Stimulated activated naive CD8-positive, alpha-beta T cell treated with anti-CD3 and anti-CD28 coated beads, Interleukin-15, Interleukin-2, amounts not matched to agents 100 U/mL and 50 U/mL, for 24 hours (primary cell): ENCODE measurements around the gene CYP2W1.
"Not testable (repeated sequence)": the region's sequence is repeated elsewhere in the genome, so short reads cannot be mapped to it uniquely, and the experiment has no call there.

ENCODE experiments used
- ATAC-seq: fragments of 150-1000 bp; cut with Tn5 transposase; one replicate; pipeline ENCODE4 v1.10.0; 2021
- DNase-seq: peaks from one replicate; pipeline ENCODE4 v3.0.0; 2021

The CYP2W1 gene, protein sequence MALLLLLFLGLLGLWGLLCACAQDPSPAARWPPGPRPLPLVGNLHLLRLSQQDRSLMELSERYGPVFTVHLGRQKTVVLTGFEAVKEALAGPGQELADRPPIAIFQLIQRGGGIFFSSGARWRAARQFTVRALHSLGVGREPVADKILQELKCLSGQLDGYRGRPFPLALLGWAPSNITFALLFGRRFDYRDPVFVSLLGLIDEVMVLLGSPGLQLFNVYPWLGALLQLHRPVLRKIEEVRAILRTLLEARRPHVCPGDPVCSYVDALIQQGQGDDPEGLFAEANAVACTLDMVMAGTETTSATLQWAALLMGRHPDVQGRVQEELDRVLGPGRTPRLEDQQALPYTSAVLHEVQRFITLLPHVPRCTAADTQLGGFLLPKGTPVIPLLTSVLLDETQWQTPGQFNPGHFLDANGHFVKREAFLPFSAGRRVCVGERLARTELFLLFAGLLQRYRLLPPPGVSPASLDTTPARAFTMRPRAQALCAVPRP

DNA sequence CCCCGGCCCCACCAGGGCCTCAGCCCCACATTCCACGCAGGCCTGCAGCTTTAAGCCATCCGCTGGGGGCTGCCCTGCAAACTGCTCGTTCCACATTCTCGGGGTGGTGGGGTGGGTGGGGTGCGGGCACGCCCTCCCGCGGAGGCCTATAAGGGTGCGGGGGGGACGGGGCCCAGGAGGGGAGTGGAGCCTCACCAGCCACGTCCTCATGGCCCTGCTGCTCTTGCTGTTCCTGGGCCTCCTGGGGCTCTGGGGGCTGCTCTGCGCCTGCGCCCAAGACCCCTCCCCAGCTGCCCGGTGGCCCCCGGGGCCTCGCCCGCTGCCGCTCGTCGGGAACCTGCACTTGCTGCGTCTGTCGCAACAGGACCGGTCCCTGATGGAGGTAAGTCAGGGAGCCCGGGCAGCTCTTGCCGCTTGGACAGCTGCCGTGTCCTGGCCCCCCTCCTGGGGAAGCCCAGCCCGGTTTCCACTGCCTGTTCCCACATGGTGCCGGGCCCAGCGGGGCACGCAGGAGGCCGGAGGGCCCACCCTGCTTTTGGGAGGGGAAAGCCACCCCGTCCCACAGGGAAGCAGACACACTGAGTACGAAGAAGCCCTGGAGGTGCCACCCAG, at the start of gene CYP2W1:
Gene CYP2W1, plus strand, starts transcription at position 178 of the 612 bp plus-strand sequence. Its CDS starts 31 bp downstream, at position 209.
- no peak for ATAC-seq
- DNase-seq, result no peak

DNA sequence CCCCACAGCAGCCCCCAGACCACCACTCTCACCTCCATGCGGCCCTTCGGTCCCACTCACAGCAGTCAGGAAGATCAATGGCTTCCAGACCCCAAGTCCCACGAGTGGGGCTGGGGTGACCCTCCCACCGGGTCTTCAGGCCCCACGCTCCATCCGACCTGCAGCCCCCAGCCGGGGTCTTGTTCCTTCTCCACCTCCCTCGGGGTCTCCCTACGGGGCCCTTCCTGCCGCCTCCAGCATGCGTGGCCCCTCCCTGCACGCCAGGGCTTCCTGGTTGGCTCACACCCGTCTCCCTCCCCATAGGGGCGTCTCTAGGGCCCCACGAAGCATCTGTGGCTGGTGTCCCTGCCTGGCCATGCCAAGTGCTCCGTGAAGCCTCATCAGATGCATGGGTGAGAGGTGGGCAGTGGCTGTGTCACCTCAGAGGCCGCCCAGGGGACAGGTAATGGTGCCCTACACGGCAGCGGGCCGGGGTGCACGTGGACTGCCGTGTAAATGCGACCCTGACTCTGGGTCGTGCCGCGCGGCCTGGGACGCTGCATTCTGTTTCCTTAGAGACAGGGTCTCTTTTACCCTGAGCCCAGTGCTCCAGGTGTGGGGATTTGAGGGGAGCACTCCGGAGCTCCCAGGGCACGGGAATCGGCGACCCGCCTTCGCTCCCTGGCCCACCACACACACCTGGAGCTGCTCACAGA, 48.4 kb upstream of the CYP2W1 start:
- no peak for ATAC-seq
- DNase-seq, result no peak

- ATAC-seq (no peak), DNase-seq (no peak)
These were observed 47.7 kb upstream of the CYP2W1 start for GRCh38 chr7:935164-935873.

DNA sequence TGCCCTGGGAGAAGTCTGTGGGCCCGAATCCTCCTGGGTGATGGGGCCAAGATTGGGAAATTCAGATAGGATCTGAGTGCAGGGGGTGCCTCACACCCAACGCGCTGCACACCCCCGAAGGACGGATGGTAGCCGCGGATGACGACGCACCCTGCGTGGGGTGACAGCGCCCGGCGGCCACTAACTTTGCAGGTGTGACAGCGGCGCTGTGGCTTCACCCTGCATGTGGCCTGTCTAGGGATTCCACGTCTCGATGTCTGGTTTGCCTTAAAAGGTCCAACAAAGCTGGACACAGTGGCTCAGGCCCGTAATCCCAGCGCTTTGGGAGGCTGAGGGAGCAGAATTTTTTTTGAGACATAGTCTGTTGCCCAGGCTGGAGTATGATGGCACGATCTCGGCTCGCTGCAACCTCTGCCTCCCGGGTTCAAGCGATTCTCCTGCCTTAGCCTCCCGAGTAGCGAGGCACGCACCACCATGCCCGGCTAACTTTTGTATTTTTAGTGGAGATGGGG, 47.1 kb upstream of the CYP2W1 start:
- ATAC-seq (no peak), DNase-seq (no peak)

GRCh38 chr7:936386-937054, 46.5 kb upstream of the CYP2W1 start:
- DNase-seq, result peak; percentile 69
- peak; percentile 86 for ATAC-seq

GRCh38 chr7:937856-938484, 45.0 kb upstream of the CYP2W1 start:
- no peak for DNase-seq
- no peak for ATAC-seq

- ATAC-seq, result no peak
- no peak for DNase-seq
These were observed 44.3 kb upstream of the CYP2W1 start for GRCh38 chr7:938546-939185.

- no peak for DNase-seq
- ATAC-seq, result no peak
These were observed 43.1 kb upstream of the CYP2W1 start for GRCh38 chr7:939843-940242.

DNA sequence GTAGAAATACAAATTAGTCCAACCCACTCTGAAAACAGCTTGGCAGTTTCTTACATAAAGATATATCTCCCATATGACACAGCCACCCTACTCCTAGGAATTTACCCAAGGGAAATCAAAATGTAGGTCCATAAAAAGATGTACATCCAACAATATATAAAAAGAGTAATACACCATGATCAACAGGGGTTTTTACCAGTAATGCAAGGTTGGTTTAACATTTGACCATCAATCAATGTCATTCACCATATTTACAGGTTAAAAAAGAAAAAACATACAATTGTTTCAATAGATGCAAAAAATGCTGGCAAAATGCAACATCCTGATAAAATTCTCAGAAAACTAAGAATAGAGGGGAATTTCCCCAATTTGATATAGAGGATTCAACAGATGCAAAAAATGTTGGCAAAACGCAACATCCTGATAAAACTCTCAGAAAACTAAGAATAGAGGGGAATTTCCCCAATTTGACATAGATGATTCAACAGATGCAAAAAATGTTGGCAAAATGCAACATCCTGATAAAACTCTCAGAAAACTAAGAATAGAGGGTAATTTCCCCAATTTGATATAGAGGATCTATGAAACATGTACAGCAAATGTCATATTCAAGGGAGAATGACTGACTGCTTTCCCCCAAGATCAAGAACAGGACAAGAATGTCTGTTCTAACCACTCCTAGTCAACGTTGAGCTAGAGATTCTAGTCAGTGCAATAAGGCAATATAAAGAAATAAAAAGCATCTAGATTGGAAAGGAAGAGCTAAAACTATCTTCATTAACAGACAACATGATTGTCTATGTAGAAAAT, 42.2 kb upstream of the CYP2W1 start:
- ATAC-seq (peak; percentile 56), DNase-seq (no peak)

DNA sequence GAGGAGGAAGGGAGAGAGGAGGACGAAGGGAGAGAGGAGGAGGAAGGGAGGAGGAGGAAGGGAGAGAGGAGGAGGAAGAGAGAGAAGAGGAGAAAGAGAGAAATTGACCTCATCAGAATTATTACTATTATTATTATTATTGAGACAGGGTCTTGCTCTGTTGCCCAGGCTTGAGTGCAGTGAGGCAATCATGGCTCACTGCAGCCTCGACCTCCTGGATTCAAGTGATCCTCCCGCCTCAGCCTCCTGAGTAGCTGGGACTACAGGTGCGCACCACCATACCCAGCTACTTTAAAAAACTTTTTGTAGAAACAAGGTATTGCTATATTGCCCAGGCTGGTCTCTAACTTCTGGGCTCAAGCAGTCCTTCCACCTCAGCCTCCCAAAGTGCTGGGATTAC, 39.2 kb upstream of the CYP2W1 start:
- DNase-seq, ATAC-seq: not testable (repeated sequence)

DNA sequence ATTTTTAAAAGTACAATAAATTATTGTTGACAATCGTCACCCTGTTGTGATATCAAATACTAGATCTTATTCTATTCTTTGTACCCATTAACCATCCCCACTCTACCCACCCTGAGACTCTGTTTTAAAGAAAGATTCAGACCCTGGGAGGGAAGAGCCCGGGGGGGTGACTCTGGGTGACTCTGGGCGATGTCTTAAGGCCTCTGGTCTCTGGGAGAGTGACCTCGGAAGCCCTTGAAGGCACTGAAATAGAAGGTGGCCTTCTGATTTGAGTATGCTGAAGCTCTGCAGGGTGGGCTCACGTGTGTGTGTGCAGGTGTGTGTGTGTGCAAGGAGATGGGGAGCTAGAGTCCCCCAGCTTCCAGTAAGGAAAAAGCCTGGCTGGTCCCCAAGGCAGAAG, 38.2 kb upstream of the CYP2W1 start:
- ATAC-seq, result no peak
- no peak for DNase-seq

DNA sequence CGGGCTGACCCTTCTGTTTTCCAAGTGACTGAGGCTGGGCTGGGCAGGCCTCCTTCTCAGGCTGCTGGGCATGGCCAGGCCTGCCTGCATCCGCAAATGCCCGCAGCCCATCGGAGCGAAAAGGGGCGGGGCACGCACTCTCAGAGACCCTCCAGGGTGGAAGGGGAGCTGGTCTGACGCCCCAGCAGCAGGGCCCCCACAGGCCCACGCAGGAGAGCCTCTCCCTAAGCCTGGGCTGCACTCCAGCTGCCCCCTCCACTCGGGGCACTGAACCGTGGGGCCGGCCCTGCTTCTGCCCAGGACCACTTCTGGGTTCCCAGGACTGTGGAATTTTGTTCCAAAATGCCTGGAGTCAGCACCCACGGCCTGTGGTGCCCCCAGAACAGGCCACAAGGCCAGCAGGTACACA, 37.8 kb upstream of the CYP2W1 start:
- DNase-seq, result no peak

GRCh38 chr7:945556-946255, 37.3 kb upstream of the CYP2W1 start:
- ATAC-seq (no peak), DNase-seq (no peak)

More for the DNA sequence above, 37.8 kb upstream of the CYP2W1 start:
- no peak for ATAC-seq

- DNase-seq (no peak), ATAC-seq (no peak)
These were observed 36.6 kb upstream of the CYP2W1 start for GRCh38 chr7:946256-946996.

- no peak for DNase-seq
- ATAC-seq, result no peak
These were observed 35.4 kb upstream of the CYP2W1 start for GRCh38 chr7:947391-948210.

- ATAC-seq, result no peak
These were observed 33.7 kb upstream of the CYP2W1 start for GRCh38 chr7:949021-949934.

More at GRCh38 chr7:949021-949934, 33.7 kb upstream of the CYP2W1 start:
- no peak for DNase-seq
